Measurements from ENCODE around the gene LCE1E.

The LCE1E gene, protein sequence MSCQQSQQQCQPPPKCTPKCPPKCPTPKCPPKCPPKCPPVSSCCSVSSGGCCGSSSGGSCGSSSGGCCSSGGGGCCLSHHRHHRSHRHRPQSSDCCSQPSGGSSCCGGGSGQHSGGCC

DNA sequence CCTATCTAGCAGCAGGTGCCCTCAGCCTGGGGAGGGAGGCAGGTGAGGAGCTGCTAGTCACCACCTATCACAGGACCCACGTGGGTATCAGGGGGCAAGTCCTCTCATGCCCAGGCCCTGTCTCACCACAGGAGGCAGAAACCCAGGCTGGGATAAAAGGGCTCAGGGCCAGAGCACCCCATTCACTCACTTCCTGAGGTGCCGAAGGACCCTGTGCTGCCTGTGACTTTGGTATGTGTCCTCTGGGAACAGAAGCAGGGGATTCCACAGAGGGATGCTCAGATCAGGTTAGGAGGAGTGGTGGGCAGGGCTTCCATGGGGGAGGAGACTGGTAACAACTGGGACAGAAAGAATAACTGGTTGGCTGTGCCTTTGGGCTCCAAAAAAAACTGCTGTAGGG lies at the start of gene LCE1E:
Gene LCE1E (plus strand): TSS at position 181 of the 400 bp plus-strand sequence. CDS start 1,043 bp downstream, outside the sequence.
- DNase-seq (ENCODE audit: low spot score): no peak

DNA sequence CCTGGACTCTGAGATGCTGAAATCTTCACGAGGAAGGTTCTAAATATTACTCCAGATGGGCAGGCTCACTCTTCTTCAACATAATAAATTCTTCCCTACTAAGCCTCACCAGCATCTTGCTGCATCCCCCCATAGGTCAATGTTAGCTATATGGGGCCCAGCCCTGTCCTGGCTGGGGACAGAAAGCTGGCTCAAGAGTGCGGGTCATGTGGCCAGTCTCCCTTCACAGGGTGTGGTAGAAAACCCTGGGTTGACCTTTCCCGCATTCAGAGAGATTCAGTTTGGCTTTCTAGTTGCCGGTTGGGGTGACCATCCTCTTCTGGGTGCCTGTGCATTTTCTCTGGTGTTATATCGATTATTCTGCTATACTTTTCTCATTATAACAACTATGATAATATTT lies 48.1 kb upstream of the LCE1E start:
- no peak for DNase-seq (ENCODE audit: low spot score)

DNA sequence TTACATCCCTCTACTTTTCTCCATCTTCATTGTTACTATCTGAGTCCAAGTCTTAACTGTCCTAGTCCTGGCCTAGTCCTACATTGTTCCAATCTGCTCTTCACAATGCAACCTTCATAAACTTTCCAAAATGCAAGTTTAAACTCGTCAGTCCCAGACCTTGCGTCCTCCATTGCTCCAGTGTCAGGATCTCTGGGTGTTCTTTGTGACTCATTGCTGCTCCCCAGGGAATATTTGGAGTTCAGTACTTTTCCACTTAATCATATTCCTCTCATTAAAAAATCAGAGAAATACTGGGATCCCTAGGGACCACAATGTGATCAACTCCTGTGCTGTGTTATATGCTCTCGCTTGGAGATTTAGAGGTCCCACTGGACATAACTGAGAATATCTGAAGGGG lies 46.2 kb upstream of the LCE1E start:
- DNase-seq (ENCODE audit: low spot score): no peak

DNA sequence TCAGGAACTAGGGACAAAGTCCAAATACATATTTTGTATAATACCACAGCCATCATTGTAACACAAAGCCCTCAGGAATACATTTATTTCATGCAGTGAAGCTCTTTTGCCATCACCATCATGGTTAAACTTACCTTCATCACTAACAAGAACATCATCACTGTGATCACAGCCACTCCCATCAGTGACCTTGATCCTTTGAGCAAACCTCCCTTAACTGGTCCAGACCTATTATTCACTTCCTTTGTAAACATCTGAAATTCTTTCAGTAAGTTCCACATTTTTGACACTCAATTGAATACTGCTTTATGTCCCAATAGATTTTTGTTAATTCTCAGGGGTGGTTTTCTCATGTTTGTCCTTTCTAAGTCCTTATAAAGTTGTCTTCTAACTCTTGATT lies 44.4 kb upstream of the LCE1E start:
- no peak for DNase-seq (ENCODE audit: low spot score)

DNA sequence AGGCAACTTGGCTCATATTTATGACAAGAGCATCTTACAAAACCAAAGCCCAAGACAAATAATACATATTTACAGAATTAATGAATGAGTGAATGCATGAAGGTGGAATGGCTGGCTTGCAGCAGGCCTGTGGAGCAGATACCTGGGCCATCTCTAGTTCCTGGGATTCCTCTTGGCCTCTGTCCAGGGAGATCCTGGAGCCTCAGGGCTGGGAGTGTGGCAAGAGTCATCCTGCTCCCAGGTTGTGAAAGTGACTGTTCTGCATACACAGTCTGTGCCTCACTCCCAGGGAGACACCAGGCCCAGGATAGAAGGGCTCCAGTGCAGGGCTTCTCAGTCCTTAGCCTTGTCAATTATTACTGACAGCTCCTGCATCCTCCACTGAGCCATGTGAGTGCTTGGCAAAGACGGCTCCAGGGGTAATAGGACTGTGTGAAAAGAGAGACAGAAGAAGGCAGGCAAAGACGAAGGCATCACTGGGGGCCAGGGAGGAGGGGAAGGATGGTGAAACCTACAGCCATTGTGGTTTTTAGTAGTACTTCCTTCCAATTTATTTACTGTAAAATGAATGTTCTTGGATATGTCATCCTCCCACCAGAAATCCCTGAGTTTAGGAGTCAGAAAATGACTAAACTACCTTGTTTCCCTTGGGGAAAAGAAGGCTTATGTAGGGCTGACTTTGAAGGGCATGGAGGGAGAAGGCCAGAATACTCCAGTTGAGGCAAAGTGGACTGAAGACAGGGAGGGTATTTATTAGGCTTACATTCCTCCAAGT lies 42.5 kb upstream of the LCE1E start:
- no peak for DNase-seq (ENCODE audit: low spot score)

DNA sequence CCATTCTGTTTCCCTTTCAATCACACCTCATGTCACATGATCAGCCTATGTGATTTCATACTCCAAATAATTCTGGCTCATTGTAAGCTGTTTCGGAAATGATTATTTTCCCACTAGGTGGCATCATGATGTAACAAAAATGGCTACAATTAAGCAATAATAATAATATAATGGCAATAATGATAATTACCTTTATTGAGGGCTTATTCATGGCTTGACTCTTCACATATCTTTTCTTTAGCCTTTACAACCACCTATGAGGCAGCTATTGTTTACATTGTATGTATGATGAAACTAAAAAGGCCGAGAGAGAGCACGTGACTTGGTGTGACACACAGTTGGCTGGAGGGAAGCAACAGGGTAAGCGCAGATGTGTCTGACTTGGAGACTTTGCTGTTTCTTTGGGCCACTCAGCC lies 40.8 kb upstream of the LCE1E start:
- no peak for DNase-seq (ENCODE audit: low spot score)

DNA sequence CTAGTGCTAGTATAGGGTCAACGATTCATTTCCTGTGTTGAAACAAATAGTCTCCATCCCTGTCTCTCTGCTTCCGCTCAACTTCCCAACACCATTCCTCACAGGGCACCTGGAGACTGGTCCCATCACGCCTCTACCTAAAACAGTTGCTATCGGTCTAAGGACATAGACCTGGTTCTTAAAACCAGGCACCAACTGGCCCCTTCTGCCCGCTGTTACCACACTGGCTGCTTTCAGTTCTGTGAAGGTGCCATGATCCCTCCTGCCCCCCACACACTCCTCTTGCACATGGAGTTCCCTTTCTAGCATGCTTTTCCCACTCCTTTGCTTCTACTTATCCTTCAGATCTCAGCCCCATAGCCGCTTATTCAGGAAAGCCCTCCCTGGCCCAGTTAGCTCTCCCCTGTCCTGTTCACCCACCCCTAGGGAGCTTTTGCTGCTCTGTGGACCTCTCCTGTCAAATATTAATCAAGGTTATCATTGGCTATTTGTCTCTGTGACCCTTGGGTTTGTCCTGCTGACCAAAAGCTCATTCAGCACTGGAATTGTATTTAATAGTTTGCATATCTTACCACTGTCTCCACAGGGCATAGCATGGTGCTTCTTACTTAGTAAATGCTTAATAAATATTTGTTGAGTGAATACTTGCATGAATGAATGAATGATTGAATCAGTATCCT lies 40.2 kb upstream of the LCE1E start:
- no peak for DNase-seq (ENCODE audit: low spot score)

DNA sequence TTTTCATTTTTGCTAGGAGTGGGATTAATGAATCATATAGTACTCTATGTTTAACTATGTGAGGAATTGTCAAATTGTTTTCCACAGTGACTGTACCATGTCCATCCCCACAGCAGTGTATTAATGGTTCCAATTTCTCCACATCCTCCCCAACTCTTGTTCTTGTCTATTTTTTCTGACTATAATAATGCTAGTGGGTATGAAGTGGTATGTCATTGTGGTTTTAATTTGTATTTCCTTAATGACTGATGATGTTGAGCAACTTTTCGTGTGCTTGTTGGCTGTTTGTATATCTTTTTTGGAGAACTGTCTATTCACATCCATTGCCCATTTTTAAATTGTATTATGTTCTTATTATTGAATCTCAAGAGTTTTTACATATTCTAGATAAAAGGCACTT lies 38.2 kb upstream of the LCE1E start:
- DNase-seq (ENCODE audit: low spot score): no peak

DNA sequence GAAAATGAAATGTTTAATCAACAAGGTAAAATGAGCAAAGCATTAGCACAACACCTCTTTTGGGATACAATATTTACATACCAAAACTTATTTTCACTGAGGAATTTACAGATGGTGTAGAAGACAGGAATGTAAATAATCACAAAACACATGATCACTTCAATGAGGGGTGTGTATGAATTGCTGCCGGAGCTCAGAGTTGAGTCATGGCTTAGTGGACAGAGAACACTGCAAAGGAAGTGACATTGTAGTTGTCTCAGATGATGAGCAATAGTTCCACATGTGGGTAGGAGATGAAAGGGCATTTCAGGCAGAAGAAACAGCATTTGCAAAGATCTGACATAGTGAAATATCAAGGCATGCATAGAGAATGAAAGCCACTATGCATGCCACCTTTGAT lies 33.8 kb upstream of the LCE1E start:
- no peak for DNase-seq (ENCODE audit: low spot score)

DNA sequence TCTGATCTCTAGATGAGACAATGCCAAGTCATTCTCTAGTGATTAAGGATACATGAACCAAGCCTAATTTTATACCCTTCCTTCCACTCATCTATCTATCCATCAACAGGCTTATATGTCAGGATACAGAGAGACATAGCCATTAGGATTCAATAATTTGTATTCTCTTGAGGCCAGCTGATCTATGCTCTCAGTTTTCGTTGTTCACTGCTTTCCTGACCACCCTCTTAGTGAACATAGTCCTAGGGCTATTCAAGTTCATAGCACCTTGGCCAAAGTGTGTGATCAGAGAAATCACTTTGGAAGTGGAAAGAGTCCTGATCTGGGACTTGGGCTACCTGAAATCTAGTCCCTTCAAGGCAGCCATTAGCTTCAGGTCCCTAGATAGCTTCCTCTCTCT lies 32.5 kb upstream of the LCE1E start:
- DNase-seq (ENCODE audit: low spot score): no peak

DNA sequence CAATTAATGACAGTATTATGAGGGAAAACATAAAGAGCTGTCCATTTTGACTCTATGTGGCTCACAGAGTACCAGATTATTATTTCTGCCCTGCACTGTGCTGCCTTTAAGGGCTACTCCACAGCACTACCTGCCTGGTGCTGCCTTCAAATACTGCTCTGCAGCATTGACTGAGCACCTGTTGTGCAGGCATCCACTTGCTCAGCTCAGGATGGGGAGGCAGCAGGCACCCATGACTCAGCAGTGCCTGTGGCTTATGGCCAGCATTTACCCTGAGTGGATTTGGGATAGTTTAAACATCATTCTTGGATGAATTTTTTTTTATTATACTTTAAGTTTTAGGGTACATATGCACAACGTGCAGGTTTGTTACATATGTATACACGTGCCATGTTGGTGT lies 29.2 kb upstream of the LCE1E start:
- no peak for DNase-seq (ENCODE audit: low spot score)

DNA sequence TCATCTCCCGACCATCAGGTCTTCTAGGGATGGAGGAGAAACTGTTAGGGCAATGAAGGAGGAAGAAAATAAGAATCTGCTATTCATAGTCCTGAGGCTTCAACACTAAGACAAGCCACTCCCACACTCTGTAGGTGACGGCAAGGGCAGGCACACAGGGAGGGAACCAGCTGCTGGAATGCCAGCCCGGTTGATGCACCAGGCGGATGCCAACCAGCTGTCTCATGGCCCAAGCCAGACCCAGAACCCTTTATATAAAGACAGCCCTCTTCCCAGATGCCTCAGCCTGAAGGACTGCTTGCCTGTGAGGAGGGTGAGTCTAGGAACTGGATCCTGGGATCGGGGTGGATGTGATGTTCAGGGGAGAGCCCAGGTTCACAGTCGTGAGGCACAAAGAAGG lies 28.3 kb upstream of the LCE1E start, which contains the start of gene KPRP:
Gene KPRP (plus strand): TSS at position 279 of the 400 bp plus-strand sequence. CDS start 1,564 bp downstream, outside the sequence.
- no peak for DNase-seq (ENCODE audit: low spot score)

DNA sequence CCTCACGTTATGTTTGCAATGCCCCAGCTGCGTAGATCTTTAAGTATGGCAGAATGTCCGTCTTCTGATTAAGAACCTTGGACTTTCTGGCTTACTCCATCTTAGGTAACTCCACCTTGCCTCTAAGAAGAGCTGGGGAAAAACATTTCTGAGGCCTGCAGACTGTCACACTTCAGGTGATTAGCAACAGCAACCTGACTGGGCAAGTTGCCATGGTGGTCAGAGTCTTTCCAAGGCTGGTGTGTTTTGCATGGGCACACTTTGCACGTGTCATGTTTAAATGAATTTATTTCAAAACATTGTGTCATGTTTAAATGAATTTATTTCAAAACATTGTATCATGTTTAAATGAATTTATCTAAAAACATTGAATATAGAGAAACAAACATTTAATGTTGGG lies 27.4 kb upstream of the LCE1E start:
- no peak for DNase-seq (ENCODE audit: low spot score)

DNA sequence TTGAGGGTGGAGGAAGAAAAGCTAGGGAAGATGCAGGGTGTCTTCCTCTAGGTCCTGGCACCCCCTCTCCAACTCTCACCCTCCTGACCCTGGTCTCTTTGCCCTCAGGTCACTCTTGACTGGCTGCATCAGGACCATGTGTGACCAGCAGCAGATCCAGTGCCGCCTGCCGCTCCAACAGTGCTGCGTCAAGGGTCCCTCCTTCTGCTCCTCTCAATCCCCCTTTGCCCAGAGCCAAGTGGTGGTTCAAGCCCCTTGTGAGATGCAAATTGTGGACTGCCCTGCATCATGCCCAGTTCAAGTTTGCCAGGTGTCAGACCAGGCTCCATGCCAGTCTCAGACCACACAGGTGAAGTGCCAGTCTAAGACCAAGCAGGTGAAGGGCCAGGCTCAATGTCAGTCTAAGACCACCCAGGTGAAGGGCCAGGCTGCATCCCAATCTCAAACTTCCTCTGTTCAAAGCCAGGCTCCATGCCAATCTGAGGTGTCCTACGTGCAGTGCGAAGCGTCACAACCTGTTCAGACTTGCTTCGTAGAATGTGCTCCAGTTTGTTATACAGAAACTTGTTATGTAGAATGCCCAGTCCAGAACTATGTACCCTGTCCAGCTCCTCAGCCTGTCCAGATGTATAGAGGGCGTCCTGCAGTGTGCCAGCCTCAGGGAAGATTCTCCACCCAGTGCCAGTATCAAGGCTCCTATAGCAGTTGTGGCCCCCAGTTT lies 26.4 kb upstream of the LCE1E start:
- DNase-seq (ENCODE audit: low spot score): no peak

DNA sequence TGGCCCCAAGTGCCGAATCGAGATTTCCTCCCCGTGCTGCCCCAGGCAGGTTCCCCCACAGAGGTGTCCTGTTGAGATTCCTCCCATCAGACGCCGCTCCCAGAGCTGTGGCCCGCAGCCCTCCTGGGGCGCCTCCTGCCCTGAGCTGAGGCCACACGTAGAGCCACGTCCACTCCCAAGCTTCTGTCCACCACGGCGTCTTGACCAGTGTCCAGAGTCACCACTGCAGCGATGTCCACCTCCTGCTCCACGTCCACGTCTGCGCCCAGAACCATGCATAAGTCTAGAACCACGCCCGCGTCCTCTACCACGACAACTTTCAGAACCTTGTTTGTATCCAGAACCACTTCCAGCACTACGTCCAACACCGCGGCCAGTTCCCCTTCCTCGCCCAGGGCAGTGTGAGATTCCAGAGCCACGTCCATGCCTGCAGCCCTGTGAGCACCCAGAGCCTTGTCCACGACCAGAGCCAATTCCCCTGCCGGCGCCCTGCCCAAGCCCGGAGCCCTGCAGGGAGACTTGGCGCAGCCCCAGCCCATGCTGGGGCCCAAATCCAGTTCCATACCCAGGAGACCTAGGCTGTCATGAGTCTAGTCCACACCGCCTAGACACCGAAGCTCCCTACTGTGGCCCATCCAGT lies 25.4 kb upstream of the LCE1E start:
- no peak for DNase-seq (ENCODE audit: low spot score)

DNA sequence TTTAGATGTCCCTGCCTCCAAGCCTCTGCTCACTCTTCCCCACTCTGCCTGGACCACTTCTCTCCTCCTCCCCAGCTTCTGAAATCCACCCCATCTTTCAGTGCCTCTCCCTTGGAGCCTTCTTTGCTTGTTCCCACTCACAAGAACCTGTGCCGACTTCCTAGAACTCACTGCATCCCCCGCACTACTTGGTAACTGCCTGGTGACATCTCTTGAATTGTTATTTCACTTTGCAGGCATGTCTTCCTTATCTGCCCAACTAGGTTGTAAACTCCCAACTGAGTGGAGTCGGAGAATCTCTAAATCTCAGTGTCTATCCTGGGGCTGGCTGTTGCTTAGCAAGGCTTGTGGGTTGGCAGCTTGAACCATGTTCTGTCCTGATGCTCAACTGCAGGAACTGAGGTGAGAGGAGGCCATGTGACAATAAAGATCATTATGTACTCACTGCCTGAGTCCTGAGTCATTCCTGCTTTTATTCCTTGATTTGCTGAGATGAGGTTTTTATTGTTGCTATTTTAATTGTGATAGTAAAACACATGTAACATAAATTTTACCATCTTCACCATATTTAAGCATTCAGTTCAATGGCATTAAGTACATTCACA lies 24.3 kb upstream of the LCE1E start:
- no peak for DNase-seq (ENCODE audit: low spot score)

DNA sequence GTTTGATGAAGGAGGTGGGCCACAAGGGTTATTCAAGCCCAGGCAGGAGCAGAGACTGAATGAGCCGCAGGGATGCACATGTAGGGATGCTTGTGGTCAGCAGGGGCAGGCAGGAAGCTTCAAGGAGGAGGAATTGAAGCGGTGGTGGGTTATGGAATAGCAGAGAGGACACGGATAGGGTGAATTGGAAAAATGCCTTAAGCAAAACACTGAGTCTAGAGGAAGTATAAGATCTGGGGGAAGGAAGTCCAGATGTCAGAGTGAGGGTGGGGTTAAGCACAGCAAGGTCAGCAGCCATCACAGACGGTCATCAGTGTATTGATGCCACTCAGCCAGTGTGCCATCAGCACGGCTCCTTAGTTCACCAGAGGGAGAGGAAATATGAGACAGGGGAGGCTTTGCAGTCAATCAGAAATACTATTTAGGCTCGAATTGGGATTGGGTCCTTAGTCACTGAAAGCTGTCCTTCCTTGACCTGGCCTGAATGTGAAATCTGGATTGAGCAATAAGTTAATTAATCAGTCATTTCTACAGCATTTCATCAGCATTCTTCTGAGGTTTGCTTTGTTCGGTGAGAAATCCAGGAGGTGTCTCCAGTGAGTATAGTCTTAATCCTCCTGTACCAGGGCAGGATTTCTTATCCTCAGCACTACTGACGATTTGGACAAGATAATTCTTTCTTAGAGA lies 17.1 kb upstream of the LCE1E start:
- no peak for DNase-seq (ENCODE audit: low spot score)

DNA sequence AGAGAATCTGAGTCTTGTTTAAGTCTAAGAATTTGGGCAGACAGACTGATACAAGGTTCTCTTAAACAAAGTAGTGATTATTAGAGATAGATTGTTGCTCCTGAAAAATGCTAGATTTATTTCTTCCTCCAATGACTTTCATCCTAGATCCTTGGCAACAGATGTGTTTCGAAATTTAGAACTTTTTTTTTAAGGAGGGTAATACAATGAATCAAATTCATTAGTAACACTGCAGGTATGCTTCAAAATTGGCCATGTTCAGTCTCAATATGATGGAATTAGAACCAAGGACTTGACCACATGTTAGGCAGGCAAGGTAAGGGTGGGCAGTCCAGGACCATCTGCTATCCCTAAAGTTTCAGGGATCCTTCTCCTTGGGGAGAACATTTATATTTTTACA lies 15.6 kb upstream of the LCE1E start:
- DNase-seq (ENCODE audit: low spot score): no peak

DNA sequence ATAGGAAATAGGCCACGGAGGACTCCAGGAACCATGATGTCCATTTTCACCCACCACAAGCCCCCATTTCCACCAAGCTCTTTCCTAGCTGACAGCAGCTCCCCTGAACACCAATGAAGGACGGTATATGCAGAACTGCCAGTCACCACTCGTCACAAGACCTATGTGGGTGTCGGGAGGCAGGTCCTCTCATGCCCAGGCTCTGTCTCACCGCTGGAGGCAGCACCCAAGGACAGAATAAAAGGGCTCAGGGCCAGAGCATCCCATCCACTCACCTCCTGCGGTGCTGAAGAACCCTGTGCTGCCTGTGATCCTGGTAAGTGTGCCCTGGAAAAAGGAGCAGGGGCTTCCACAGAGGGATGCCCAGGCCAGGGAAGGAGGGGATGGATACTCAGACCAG lies 11.2 kb upstream of the LCE1E start, which contains the start of gene LCE1F:
Gene LCE1F (plus strand): TSS at position 266 of the 400 bp plus-strand sequence. CDS start 1,232 bp downstream, outside the sequence.
- DNase-seq (ENCODE audit: low spot score): no peak

DNA sequence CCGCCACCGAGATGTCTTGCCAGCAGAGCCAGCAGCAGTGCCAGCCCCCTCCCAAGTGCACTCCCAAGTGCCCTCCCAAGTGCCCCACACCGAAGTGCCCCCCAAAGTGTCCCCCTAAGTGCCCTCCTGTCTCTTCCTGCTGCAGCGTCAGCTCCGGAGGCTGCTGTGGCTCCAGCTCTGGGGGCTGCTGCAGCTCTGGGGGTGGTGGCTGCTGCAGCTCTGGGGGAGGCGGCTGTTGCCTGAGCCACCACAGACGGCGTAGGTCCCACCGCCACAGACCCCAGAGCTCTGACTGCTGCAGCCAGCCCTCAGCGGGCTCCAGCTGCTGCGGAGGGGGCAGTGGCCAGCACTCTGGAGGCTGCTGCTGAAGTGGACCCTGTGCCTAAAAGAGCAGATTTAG lies 9.7 kb upstream of the LCE1E start:
- DNase-seq (ENCODE audit: low spot score): no peak
